ENCODE data around the gene TGIF2. TPM values are rescaled to one million over a fixed set of nuclear protein-coding genes. Genes with fewer than 3 reads are reported as not detected.

TGIF2 gene
- total RNA-seq, 1 experiment from 2014 or later: 71.1 TPM

DNA sequence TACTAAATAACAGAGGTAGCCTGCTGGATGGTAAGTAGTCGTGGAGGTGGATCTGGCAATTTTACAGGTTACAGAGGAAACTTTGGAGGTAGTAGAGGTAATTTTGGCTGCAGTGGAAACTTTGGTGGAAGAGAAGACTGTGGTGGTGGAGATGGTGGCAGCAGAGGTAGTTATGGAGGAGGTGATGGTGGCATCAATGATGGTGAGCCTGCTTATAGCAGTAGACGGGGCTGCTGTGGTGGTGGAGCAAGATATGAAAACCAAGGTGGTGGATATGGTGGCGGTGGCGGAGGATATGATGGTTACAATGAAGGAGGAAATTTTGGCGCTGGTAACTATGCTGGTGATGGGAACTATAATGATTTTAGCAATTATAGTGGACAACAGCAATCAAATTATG lies 47.5 kb downstream of the TGIF2 start:
- ChIA-PET CTCF (interaction anchor here (0.7 kb wide), 1 partner anchor 12 kb away, joined by 6 read pairs; no protein-coding TSS in a partner anchor), POLR2A (no interaction called here)
- TF ChIP-seq NFATC4 (CRISPR knock-in tag; IDR thresholded peaks at IDR 0.05) (no peak), ZBTB21 (CRISPR knock-in tag; IDR thresholded peaks at IDR 0.05; ENCODE audit: borderline replicate concordance) (no peak), ZNF263 (CRISPR knock-in tag; IDR thresholded peaks at IDR 0.05; ENCODE audit: low read depth) (no peak), FOXJ3 (CRISPR knock-in tag; IDR thresholded peaks at IDR 0.05; ENCODE audit: borderline replicate concordance) (no peak), NR2C2 (CRISPR knock-in tag; IDR thresholded peaks at IDR 0.05) (no peak)
- TF ChIP-seq, protein P1, sequence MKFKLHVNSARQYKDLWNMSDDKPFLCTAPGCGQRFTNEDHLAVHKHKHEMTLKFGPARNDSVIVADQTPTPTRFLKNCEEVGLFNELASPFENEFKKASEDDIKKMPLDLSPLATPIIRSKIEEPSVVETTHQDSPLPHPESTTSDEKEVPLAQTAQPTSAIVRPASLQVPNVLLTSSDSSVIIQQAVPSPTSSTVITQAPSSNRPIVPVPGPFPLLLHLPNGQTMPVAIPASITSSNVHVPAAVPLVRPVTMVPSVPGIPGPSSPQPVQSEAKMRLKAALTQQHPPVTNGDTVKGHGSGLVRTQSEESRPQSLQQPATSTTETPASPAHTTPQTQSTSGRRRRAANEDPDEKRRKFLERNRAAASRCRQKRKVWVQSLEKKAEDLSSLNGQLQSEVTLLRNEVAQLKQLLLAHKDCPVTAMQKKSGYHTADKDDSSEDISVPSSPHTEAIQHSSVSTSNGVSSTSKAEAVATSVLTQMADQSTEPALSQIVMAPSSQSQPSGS (CRISPR knock-in tag; IDR thresholded peaks at IDR 0.05; ENCODE audit: borderline replicate concordance, low read depth): no peak
- Mint-ChIP-seq H3K27me3 (ENCODE audit: low read depth) (no peaks in the 10 kb centered on the region), H3K4me1 (peaks cover 9% of the 10 kb centered on the region), H3K4me3 (no peak overlapping the region), H3K9me3 (no peaks in the 10 kb centered on the region), H3K36me3 (no peaks in the 10 kb centered on the region), H3K27ac (no peak overlapping the region)
- ATAC-seq (no peak), DNase-seq (ENCODE audit: low spot score) (no peak)

DNA sequence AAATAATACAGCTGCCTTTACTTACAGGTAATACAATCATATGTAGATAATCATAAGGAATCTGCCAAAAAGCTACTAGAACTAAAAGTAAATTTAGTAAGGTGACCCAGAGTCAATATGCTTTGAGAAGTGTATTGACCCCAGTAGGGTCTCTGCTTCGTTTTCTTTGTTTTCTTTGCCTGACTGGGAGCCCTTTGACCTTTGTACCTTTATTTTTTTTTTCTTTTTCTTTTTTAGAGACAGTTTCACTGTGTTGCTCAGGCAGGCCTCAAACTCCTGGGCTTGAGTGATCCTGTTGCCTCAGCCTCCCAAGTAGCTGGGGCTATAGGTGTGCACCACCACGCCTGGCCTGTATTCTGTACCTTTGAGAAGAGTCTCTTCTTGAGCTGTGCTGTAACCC lies 50.0 kb downstream of the TGIF2 start:
- no peak overlapping the region for H3K27ac Mint-ChIP-seq

DNA sequence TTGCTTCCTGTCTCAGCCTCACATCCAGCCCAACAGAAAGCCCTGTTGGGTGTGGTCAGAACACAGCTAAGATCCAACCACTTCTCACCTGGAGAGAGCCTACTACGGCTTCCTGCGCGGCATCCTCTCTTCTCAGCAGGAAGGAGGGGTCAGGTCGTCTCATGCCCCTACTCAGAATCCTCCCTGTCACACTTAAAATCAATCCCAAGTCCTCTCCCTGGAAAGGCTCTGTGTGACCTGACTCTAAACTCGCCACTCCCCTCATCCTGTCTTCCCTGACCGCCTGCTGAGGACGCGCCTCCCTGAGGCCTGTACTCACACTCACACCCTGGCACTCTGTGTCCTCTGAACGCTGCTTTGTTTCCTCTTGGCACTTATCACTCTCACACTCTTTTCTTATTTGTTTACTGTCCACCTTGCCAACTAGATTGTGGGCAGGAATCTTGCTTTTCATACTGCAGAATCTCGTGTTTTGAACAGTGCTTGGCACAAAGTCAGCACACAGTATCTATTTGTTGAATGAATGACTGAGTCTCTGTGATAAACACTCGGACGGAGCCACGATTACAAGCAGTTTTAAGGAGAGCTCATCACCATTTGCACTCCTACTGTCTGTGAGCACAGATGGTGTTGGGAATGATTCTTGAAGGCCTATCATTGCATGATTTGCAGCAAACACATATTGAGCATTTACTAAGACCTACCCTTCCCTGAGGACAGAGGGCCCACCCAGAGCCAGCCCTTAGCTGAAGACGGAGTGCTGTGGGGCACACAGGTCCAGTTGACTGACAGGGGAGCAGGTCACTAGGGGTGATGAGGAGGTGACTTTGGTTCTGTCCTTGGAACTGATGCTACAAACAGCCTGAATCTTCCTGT lies 50.9 kb downstream of the TGIF2 start:
- no peaks in the 10 kb centered on the region for H3K27me3 Mint-ChIP-seq (ENCODE audit: low read depth)
- ChIA-PET POLR2A (interaction anchor here (0.9 kb wide), 1 partner anchor 49 kb away, joined by 3 read pairs; no protein-coding TSS in a partner anchor), CTCF (interaction anchor here (0.6 to 2.6 kb wide), 9 partner anchors 9 to 247 kb away, joined by 3 to 12 read pairs (median 4); partner anchors contain the start of genes MYL9 and RAB5IF)
- H3K36me3 Mint-ChIP-seq: no peaks in the 10 kb centered on the region
- DNase-seq (ENCODE audit: low spot score) (peak; percentile 22), ATAC-seq (peak; percentile 88)
- peak overlapping the region; percentile 0; the same call in 1 of the 2 replicates for H3K27ac Mint-ChIP-seq
- no peak overlapping the region for H3K4me3 Mint-ChIP-seq
- H3K9me3 Mint-ChIP-seq: no peaks in the 10 kb centered on the region
- peaks cover 9% of the 10 kb centered on the region for H3K4me1 Mint-ChIP-seq
- TF ChIP-seq ELF4 (CRISPR knock-in tag; IDR thresholded peaks at IDR 0.05; ENCODE audit: low read depth): no peak
- no peak for TF ChIP-seq ETV6 (CRISPR knock-in tag; IDR thresholded peaks at IDR 0.05)
- TF ChIP-seq, protein P2, sequence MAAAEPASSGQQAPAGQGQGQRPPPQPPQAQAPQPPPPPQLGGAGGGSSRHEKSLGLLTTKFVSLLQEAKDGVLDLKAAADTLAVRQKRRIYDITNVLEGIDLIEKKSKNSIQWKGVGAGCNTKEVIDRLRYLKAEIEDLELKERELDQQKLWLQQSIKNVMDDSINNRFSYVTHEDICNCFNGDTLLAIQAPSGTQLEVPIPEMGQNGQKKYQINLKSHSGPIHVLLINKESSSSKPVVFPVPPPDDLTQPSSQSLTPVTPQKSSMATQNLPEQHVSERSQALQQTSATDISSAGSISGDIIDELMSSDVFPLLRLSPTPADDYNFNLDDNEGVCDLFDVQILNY (CRISPR knock-in tag; IDR thresholded peaks at IDR 0.05): no peak
- no peak for TF ChIP-seq ZNF396 (CRISPR knock-in tag; IDR thresholded peaks at IDR 0.05; ENCODE audit: borderline replicate concordance)
- TF ChIP-seq, protein P3, sequence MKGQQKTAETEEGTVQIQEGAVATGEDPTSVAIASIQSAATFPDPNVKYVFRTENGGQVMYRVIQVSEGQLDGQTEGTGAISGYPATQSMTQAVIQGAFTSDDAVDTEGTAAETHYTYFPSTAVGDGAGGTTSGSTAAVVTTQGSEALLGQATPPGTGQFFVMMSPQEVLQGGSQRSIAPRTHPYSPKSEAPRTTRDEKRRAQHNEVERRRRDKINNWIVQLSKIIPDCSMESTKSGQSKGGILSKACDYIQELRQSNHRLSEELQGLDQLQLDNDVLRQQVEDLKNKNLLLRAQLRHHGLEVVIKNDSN (CRISPR knock-in tag; IDR thresholded peaks at IDR 0.05): no peak
- TF ChIP-seq, protein P4, sequence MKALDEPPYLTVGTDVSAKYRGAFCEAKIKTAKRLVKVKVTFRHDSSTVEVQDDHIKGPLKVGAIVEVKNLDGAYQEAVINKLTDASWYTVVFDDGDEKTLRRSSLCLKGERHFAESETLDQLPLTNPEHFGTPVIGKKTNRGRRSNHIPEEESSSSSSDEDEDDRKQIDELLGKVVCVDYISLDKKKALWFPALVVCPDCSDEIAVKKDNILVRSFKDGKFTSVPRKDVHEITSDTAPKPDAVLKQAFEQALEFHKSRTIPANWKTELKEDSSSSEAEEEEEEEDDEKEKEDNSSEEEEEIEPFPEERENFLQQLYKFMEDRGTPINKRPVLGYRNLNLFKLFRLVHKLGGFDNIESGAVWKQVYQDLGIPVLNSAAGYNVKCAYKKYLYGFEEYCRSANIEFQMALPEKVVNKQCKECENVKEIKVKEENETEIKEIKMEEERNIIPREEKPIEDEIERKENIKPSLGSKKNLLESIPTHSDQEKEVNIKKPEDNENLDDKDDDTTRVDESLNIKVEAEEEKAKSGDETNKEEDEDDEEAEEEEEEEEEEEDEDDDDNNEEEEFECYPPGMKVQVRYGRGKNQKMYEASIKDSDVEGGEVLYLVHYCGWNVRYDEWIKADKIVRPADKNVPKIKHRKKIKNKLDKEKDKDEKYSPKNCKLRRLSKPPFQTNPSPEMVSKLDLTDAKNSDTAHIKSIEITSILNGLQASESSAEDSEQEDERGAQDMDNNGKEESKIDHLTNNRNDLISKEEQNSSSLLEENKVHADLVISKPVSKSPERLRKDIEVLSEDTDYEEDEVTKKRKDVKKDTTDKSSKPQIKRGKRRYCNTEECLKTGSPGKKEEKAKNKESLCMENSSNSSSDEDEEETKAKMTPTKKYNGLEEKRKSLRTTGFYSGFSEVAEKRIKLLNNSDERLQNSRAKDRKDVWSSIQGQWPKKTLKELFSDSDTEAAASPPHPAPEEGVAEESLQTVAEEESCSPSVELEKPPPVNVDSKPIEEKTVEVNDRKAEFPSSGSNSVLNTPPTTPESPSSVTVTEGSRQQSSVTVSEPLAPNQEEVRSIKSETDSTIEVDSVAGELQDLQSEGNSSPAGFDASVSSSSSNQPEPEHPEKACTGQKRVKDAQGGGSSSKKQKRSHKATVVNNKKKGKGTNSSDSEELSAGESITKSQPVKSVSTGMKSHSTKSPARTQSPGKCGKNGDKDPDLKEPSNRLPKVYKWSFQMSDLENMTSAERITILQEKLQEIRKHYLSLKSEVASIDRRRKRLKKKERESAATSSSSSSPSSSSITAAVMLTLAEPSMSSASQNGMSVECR (CRISPR knock-in tag; IDR thresholded peaks at IDR 0.05; ENCODE audit: borderline replicate concordance): no peak

More for the DNA sequence above, 50.0 kb downstream of the TGIF2 start:
- ChIA-PET POLR2A (interaction anchor here (0.5 kb wide), 1 partner anchor 13 kb away, joined by 3 read pairs; no protein-coding TSS in a partner anchor), CTCF (interaction anchor here (0.8 to 2.6 kb wide), 7 partner anchors 11 to 246 kb away, joined by 3 to 12 read pairs (median 6); partner anchors contain the start of genes MYL9 and RAB5IF)
- ATAC-seq (no peak), DNase-seq (ENCODE audit: low spot score) (no peak)
- H3K4me3 Mint-ChIP-seq: no peak overlapping the region
- no peaks in the 10 kb centered on the region for H3K27me3 Mint-ChIP-seq (ENCODE audit: low read depth)
- TF ChIP-seq TEAD4 (CRISPR knock-in tag; IDR thresholded peaks at IDR 0.05): no peak
- TF ChIP-seq, protein P5, sequence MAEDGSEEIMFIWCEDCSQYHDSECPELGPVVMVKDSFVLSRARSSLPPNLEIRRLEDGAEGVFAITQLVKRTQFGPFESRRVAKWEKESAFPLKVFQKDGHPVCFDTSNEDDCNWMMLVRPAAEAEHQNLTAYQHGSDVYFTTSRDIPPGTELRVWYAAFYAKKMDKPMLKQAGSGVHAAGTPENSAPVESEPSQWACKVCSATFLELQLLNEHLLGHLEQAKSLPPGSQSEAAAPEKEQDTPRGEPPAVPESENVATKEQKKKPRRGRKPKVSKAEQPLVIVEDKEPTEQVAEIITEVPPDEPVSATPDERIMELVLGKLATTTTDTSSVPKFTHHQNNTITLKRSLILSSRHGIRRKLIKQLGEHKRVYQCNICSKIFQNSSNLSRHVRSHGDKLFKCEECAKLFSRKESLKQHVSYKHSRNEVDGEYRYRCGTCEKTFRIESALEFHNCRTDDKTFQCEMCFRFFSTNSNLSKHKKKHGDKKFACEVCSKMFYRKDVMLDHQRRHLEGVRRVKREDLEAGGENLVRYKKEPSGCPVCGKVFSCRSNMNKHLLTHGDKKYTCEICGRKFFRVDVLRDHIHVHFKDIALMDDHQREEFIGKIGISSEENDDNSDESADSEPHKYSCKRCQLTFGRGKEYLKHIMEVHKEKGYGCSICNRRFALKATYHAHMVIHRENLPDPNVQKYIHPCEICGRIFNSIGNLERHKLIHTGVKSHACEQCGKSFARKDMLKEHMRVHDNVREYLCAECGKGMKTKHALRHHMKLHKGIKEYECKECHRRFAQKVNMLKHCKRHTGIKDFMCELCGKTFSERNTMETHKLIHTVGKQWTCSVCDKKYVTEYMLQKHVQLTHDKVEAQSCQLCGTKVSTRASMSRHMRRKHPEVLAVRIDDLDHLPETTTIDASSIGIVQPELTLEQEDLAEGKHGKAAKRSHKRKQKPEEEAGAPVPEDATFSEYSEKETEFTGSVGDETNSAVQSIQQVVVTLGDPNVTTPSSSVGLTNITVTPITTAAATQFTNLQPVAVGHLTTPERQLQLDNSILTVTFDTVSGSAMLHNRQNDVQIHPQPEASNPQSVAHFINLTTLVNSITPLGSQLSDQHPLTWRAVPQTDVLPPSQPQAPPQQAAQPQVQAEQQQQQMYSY (CRISPR knock-in tag; IDR thresholded peaks at IDR 0.05): no peak
- TF ChIP-seq, protein P2 (CRISPR knock-in tag; IDR thresholded peaks at IDR 0.05): no peak
- no peaks in the 10 kb centered on the region for H3K36me3 Mint-ChIP-seq
- peaks cover 9% of the 10 kb centered on the region for H3K4me1 Mint-ChIP-seq
- no peaks in the 10 kb centered on the region for H3K9me3 Mint-ChIP-seq
